ENCODE measurements around the gene ISYNA1. TPM values are rescaled to one million over a fixed set of nuclear protein-coding genes. Genes with fewer than 3 reads are reported as not detected.
A peak's percentile ranks its signal among the peaks of the same experiment; 100 is the strongest.

The ISYNA1 gene
- total RNA-seq, 5 donors from 2014 or later (not counting 1 experiment from before 2014, with no cell fraction given) = 38.3 to 59.8 (median 55.0) TPM

- peak in 1 of 35 experiments; percentile 7 for DNase-seq
- no peaks in the 10 kb centered on the region for H3K36me3 Mint-ChIP-seq
- no peak for ATAC-seq (replicated peaks in 1 of 4)
- peaks cover 53 to 71% (median 56%) of the 10 kb centered on the region in 3 donors for H3K4me1 Mint-ChIP-seq
- peaks cover 0 to 3% of the 10 kb centered on the region in 2 donors for H3K27me3 Mint-ChIP-seq
- H3K27ac ChIP-seq (ENCODE audit: low read length) = peak overlapping the region; percentile 68
- H3K36me3 ChIP-seq (ENCODE audit: control insufficient read depth in 2 of 2, extremely low read depth in 1 of 2, insufficient read depth in 1 of 2, low read length in 1 of 2) = no peaks in the 10 kb centered on the region
- ChIA-PET CTCF (no interaction called here), POLR2A (no interaction called here)
- H3K27me3 ChIP-seq (replicated peaks in 1 of 2; ENCODE audit: control insufficient read depth in 2 of 2, extremely low read depth in 1 of 2, insufficient read depth in 2 of 2, low read length in 1 of 2) = peaks cover 0 to 5% of the 10 kb centered on the region in 2 experiments
- peak overlapping the region; percentile 31 to 89 (median 60) for H3K4me3 Mint-ChIP-seq
- H3K9me3 ChIP-seq = no peaks in the 10 kb centered on the region
- no peaks in the 10 kb centered on the region for H3K9me3 Mint-ChIP-seq
- WGBS (ENCODE audit: insufficient coverage) = 86% methylated on average over 16 of the region's 21 CpGs
- H3K4me1 ChIP-seq (ENCODE audit: control insufficient read depth in 1 of 2, extremely low read depth in 1 of 2, insufficient read depth in 2 of 2, low read length in 2 of 2) = peaks cover 30 to 94% of the 10 kb centered on the region in 2 experiments
- no peak overlapping the region for H3K4me3 ChIP-seq (ENCODE audit: control insufficient read depth in 1 of 2, extremely low read depth in 1 of 2, low read length in 1 of 2)
- H3K27ac Mint-ChIP-seq = peak overlapping the region; percentile 82 to 95
Measured at GRCh38 chr19:18423258-18424020, 14.5 kb downstream of the ISYNA1 start.

GRCh38 chr19:18422530-18423191, 15.3 kb downstream of the ISYNA1 start:
- Mint-ChIP-seq H3K27me3 (peaks cover 6 to 10% of the 10 kb centered on the region in 2 donors), H3K27ac (peak overlapping the region; percentile 90 to 95), H3K4me3 (peak overlapping the region; percentile 31 to 89 (median 60)), H3K4me1 (peaks cover 60 to 76% (median 64%) of the 10 kb centered on the region in 3 donors), H3K36me3 (no peaks in the 10 kb centered on the region), H3K9me3 (no peaks in the 10 kb centered on the region)
- peak in 3 of 35 experiments; percentile 24 to 63 (median 39) for DNase-seq
- Histone ChIP-seq H3K4me3 (ENCODE audit: control insufficient read depth in 1 of 2, extremely low read depth in 1 of 2, low read length in 1 of 2) (peak overlapping the region; percentile 17 to 40), H3K27ac (ENCODE audit: low read length) (peak overlapping the region; percentile 68), H3K4me1 (ENCODE audit: control insufficient read depth in 1 of 2, extremely low read depth in 1 of 2, insufficient read depth in 2 of 2, low read length in 2 of 2) (peaks cover 38 to 94% of the 10 kb centered on the region in 2 experiments), H3K9me3 (no peaks in the 10 kb centered on the region), H3K27me3 (replicated peaks in 1 of 2; ENCODE audit: control insufficient read depth in 2 of 2, extremely low read depth in 1 of 2, insufficient read depth in 2 of 2, low read length in 1 of 2) (peaks cover 0 to 13% of the 10 kb centered on the region in 2 experiments), H3K36me3 (ENCODE audit: control insufficient read depth in 2 of 2, extremely low read depth in 1 of 2, insufficient read depth in 1 of 2, low read length in 1 of 2) (no peaks in the 10 kb centered on the region)
- peak in 3 of 4 experiments; percentile 15 to 21 (median 17) for ATAC-seq (replicated peaks in 1 of 4)
- WGBS (ENCODE audit: insufficient coverage) = 22% methylated on average over 13 of the region's 14 CpGs
- POLR2A ChIA-PET = interaction anchor here in 1 of 2 donors (0.6 kb wide), 1 partner anchor 18 kb away, joined by 4 read pairs; no protein-coding TSS in a partner anchor
- CTCF ChIA-PET = interaction anchor here (0.5 to 0.9 kb wide), 3 partner anchors 10 to 256 kb away, joined by 3 to 9 read pairs (median 4); no protein-coding TSS in a partner anchor

- ATAC-seq (replicated peaks in 1 of 4) (no peak), DNase-seq (no peak)
- H3K27ac ChIP-seq (ENCODE audit: low read length) = peak overlapping the region; percentile 68
- 68% methylated on average over 11 of the region's 12 CpGs for WGBS (ENCODE audit: insufficient coverage)
- H3K4me3 Mint-ChIP-seq = peak overlapping the region; percentile 46 to 92 (median 89)
- peak overlapping the region in 1 of 2 donors; percentile 77 for H3K4me3 ChIP-seq (ENCODE audit: control insufficient read depth in 1 of 2, extremely low read depth in 1 of 2, low read length in 1 of 2)
- H3K4me1 ChIP-seq (ENCODE audit: control insufficient read depth in 1 of 2, extremely low read depth in 1 of 2, insufficient read depth in 2 of 2, low read length in 2 of 2) = peaks cover 40 to 94% of the 10 kb centered on the region in 2 experiments
- POLR2A ChIA-PET = interaction anchor here in 1 of 2 donors (0.5 to 0.6 kb wide), 2 partner anchors 229 to 688 kb away, joined by 3 read pairs; partner anchors contain the start of gene MPV17L2
- H3K36me3 ChIP-seq (ENCODE audit: control insufficient read depth in 2 of 2, extremely low read depth in 1 of 2, insufficient read depth in 1 of 2, low read length in 1 of 2) = no peaks in the 10 kb centered on the region
- peaks cover 68 to 82% (median 69%) of the 10 kb centered on the region in 3 donors for H3K4me1 Mint-ChIP-seq
- peak overlapping the region; percentile 90 to 95 for H3K27ac Mint-ChIP-seq
- no peaks in the 10 kb centered on the region for H3K36me3 Mint-ChIP-seq
- peaks cover 11 to 15% of the 10 kb centered on the region in 2 donors for H3K27me3 Mint-ChIP-seq
- H3K27me3 ChIP-seq (replicated peaks in 1 of 2; ENCODE audit: control insufficient read depth in 2 of 2, extremely low read depth in 1 of 2, insufficient read depth in 2 of 2, low read length in 1 of 2) = peaks cover 0 to 22% of the 10 kb centered on the region in 2 experiments
- H3K9me3 ChIP-seq = no peaks in the 10 kb centered on the region
- CTCF ChIA-PET = interaction anchor here in 1 of 2 donors (0.5 kb wide), 1 partner anchor 132 kb away, joined by 3 read pairs; no protein-coding TSS in a partner anchor
- no peaks in the 10 kb centered on the region for H3K9me3 Mint-ChIP-seq
Measured at GRCh38 chr19:18421371-18421959, 16.5 kb downstream of the ISYNA1 start.

- H3K4me1 ChIP-seq (ENCODE audit: control insufficient read depth in 1 of 2, extremely low read depth in 1 of 2, insufficient read depth in 2 of 2, low read length in 2 of 2) = peaks cover 40 to 94% of the 10 kb centered on the region in 2 experiments
- H3K4me3 Mint-ChIP-seq = peak overlapping the region; percentile 83 to 92 (median 89)
- peak overlapping the region; percentile 68 for H3K27ac ChIP-seq (ENCODE audit: low read length)
- H3K36me3 ChIP-seq (ENCODE audit: control insufficient read depth in 2 of 2, extremely low read depth in 1 of 2, insufficient read depth in 1 of 2, low read length in 1 of 2) = no peaks in the 10 kb centered on the region
- H3K27ac Mint-ChIP-seq = peak overlapping the region; percentile 90 to 95
- H3K27me3 ChIP-seq (replicated peaks in 1 of 2; ENCODE audit: control insufficient read depth in 2 of 2, extremely low read depth in 1 of 2, insufficient read depth in 2 of 2, low read length in 1 of 2) = peaks cover 0 to 27% of the 10 kb centered on the region in 2 experiments
- CTCF ChIA-PET = no interaction called here
- peak overlapping the region in 1 of 2 donors; percentile 77 for H3K4me3 ChIP-seq (ENCODE audit: control insufficient read depth in 1 of 2, extremely low read depth in 1 of 2, low read length in 1 of 2)
- H3K9me3 Mint-ChIP-seq = no peaks in the 10 kb centered on the region
- H3K36me3 Mint-ChIP-seq = no peaks in the 10 kb centered on the region
- H3K4me1 Mint-ChIP-seq = peaks cover 69 to 83% (median 72%) of the 10 kb centered on the region in 3 donors
- POLR2A ChIA-PET = interaction anchor here in 1 of 2 donors (0.6 kb wide), 1 partner anchor 228 kb away, joined by 3 read pairs; the partner anchor contains the start of gene MPV17L2
- no peak for DNase-seq
- no CpG with 5 or more reads among the region's 2 CpGs for whole genome bisulfite sequencing (ENCODE audit: insufficient coverage)
- ATAC-seq (replicated peaks in 1 of 4) = no peak
- H3K27me3 Mint-ChIP-seq = peaks cover 14 to 18% of the 10 kb centered on the region in 2 donors
- no peaks in the 10 kb centered on the region for H3K9me3 ChIP-seq
Measured at GRCh38 chr19:18420930-18421329, 17.0 kb downstream of the ISYNA1 start.

GRCh38 chr19:18419699-18420460, 18.1 kb downstream of the ISYNA1 start:
- no peaks in the 10 kb centered on the region for H3K9me3 Mint-ChIP-seq
- H3K4me1 ChIP-seq (ENCODE audit: control insufficient read depth in 1 of 2, extremely low read depth in 1 of 2, insufficient read depth in 2 of 2, low read length in 2 of 2) = peaks cover 45 to 94% of the 10 kb centered on the region in 2 experiments

More at GRCh38 chr19:18419699-18420460, 18.1 kb downstream of the ISYNA1 start:
- H3K36me3 Mint-ChIP-seq = no peaks in the 10 kb centered on the region
- H3K27ac ChIP-seq (ENCODE audit: low read length) = peak overlapping the region; percentile 68
- DNase-seq (peak in 16 of 35 experiments; percentile 25 to 65 (median 46)), ATAC-seq (replicated peaks in 1 of 4) (peak; percentile 14 to 34 (median 28))
- H3K4me3 Mint-ChIP-seq = peak overlapping the region; percentile 83 to 92 (median 89)
- ChIA-PET POLR2A (interaction anchor here in 1 of 2 donors (0.8 to 1.0 kb wide), 2 partner anchors 9 to 138 kb away, joined by 5 to 18 read pairs; partner anchors contain the start of gene JUND), CTCF (interaction anchor here (0.6 to 1.2 kb wide), 5 partner anchors 9 to 375 kb away, joined by 3 to 6 read pairs (median 3); partner anchors contain the start of gene KXD1 (in 1 of the 2))
- H3K9me3 ChIP-seq = no peaks in the 10 kb centered on the region
- peaks cover 14 to 20% of the 10 kb centered on the region in 2 donors for H3K27me3 Mint-ChIP-seq
- WGBS (ENCODE audit: insufficient coverage) = under 1% methylated on average over 97 of the region's 97 CpGs
- no peaks in the 10 kb centered on the region for H3K36me3 ChIP-seq (ENCODE audit: control insufficient read depth in 2 of 2, extremely low read depth in 1 of 2, insufficient read depth in 1 of 2, low read length in 1 of 2)
- H3K4me3 ChIP-seq (ENCODE audit: control insufficient read depth in 1 of 2, extremely low read depth in 1 of 2, low read length in 1 of 2) = peak overlapping the region; percentile 55 to 77
- H3K4me1 Mint-ChIP-seq = peaks cover 70 to 84% (median 78%) of the 10 kb centered on the region in 3 donors
- peaks cover 0 to 38% of the 10 kb centered on the region in 2 experiments for H3K27me3 ChIP-seq (replicated peaks in 1 of 2; ENCODE audit: control insufficient read depth in 2 of 2, extremely low read depth in 1 of 2, insufficient read depth in 2 of 2, low read length in 1 of 2)
- H3K27ac Mint-ChIP-seq = peak overlapping the region; percentile 90 to 95

Measured in T-cell (primary cell).